H7 (cell line): ENCODE measurements around the gene MEPCE. TPM values are rescaled to one million over a fixed set of nuclear protein-coding genes. Genes with fewer than 3 reads are reported as not detected.

ENCODE experiments used
- DNase-seq: peaks from one replicate; pipeline ENCODE4 v3.0.0; 2012
- H3K27me3 ChIP-seq: 2 replicates; pipeline ENCODE4 v1.6.0; 2011; ENCODE audit warnings: mild to moderate bottlenecking, low read length; ENCODE audit not compliant: control insufficient read depth, insufficient read depth
- H3K36me3 ChIP-seq: replicated peaks from 2 replicates; pipeline ENCODE4 v1.5.1; 2011; ENCODE audit warnings: low read length; ENCODE audit not compliant: control insufficient read depth, insufficient read depth
- H3K4me3 ChIP-seq: 2 replicates; pipeline ENCODE4 v1.5.1; 2011; ENCODE audit warnings: low read depth, mild to moderate bottlenecking, control low read depth, low read length, moderate library complexity; ENCODE audit not compliant: insufficient read depth
- total RNA-seq: library from RNA; depleted of rRNA; stranded (reverse); fragments of >200 nt; shearing (Covaris generic); gene quantifications from 2 replicates; pipeline ENCODE4 v1.2.3, GENCODE V29; 2014; rRNA removed

Gene MEPCE
- total RNA-seq, 1 experiment from 2014 or later, result 47.1 TPM

GRCh38 chr7:100472854-100473499 lies 43.3 kb downstream of the MEPCE start:
- DNase-seq, result peak; percentile 56
- Histone ChIP-seq H3K36me3 (no peaks in the 10 kb centered on the region; the same call in none of the 2 replicates), H3K4me3 (no peak overlapping the region), H3K27me3 (no peaks in the 10 kb centered on the region)

- DNase-seq, result peak; percentile 73
- no peaks in the 10 kb centered on the region; the same call in none of the 2 replicates for H3K36me3 ChIP-seq
- H3K4me3 ChIP-seq, result no peak overlapping the region
- H3K27me3 ChIP-seq, result no peaks in the 10 kb centered on the region
Observed at GRCh38 chr7:100475549-100475948, 45.9 kb downstream of the MEPCE start.

GRCh38 chr7:100476101-100476780 lies 46.6 kb downstream of the MEPCE start:
- DNase-seq, result peak; percentile 24
- Histone ChIP-seq H3K27me3 (no peaks in the 10 kb centered on the region), H3K36me3 (no peaks in the 10 kb centered on the region; the same call in none of the 2 replicates), H3K4me3 (no peak overlapping the region)

- Histone ChIP-seq H3K27me3 (no peaks in the 10 kb centered on the region), H3K36me3 (no peaks in the 10 kb centered on the region; the same call in 1 of the 2 replicates), H3K4me3 (peak overlapping the region; percentile 74)
- DNase-seq, result peak; percentile 86
Observed at GRCh38 chr7:100476903-100477870, 47.6 kb downstream of the MEPCE start.

GRCh38 chr7:100477871-100478267 lies 48.2 kb downstream of the MEPCE start:
- Histone ChIP-seq H3K4me3 (peak overlapping the region; percentile 74), H3K27me3 (no peaks in the 10 kb centered on the region), H3K36me3 (no peaks in the 10 kb centered on the region; the same call in 1 of the 2 replicates)
- DNase-seq, result peak; percentile 74

- H3K27me3 ChIP-seq, result no peaks in the 10 kb centered on the region
- H3K36me3 ChIP-seq, result no peaks in the 10 kb centered on the region; the same call in 1 of the 2 replicates
- H3K4me3 ChIP-seq, result peak within 1 kb of the TSS; percentile 74
- peak; percentile 97 for DNase-seq
Observed at GRCh38 chr7:100478958-100479660, 49.5 kb downstream of the MEPCE start, which contains the start of gene TSC22D4. Gene TSC22D4, minus strand, starts transcription at chr7:100479214. Its CDS starts 1,176 bp downstream, at chr7:100478038.

- DNase-seq, result no peak
- Histone ChIP-seq H3K27me3 (no peaks in the 10 kb centered on the region), H3K36me3 (no peaks in the 10 kb centered on the region), H3K4me3 (no peak overlapping the region)
Observed at GRCh38 chr7:100481466-100481865, 51.8 kb downstream of the MEPCE start.

- H3K4me3 ChIP-seq, result peak overlapping the region; percentile 49
- no peak for DNase-seq
- no peaks in the 10 kb centered on the region for H3K27me3 ChIP-seq
- no peaks in the 10 kb centered on the region for H3K36me3 ChIP-seq
Observed at GRCh38 chr7:100482728-100483089, 53.1 kb downstream of the MEPCE start.

GRCh38 chr7:100483090-100483721 lies 53.6 kb downstream of the MEPCE start:
- peak; percentile 96 for DNase-seq
- Histone ChIP-seq H3K36me3 (no peaks in the 10 kb centered on the region), H3K4me3 (peak overlapping the region; percentile 49), H3K27me3 (no peaks in the 10 kb centered on the region)

Other genes with a start within 250 kb of the MEPCE start
- 0.11 TPM in 1 of 2 replicates, not detected in the other for gene PVRIG, start 209.9 kb upstream of the MEPCE start, total RNA-seq
- not detected in 2 replicates for gene SPDYE3, start 122.1 kb upstream of the MEPCE start, total RNA-seq
- 18.6 and 25.6 TPM in 2 replicates for gene PILRB, start 71.7 kb upstream of the MEPCE start, total RNA-seq
- gene PILRA, start 56.3 kb upstream of the MEPCE start, total RNA-seq, result 0.28 and 1.6 TPM in 2 replicates
- 0.87 and 1.6 TPM in 2 replicates for gene ZCWPW1, start 1.1 kb upstream of the MEPCE start, total RNA-seq
- 96.6 and 97.8 TPM in 2 replicates for gene PPP1R35, start 6.7 kb downstream of the MEPCE start, total RNA-seq
- gene SPACDR, start 34.4 kb downstream of the MEPCE start, total RNA-seq, result 0.11 and 1.1 TPM in 2 replicates
- 31.5 and 35.8 TPM in 2 replicates for gene TSC22D4, start 49.4 kb downstream of the MEPCE start, total RNA-seq
- 4.0 and 5.5 TPM in 2 replicates for gene NYAP1, start 54.1 kb downstream of the MEPCE start, total RNA-seq
- 4.9 and 5.6 TPM in 2 replicates for gene AGFG2, start 109.4 kb downstream of the MEPCE start, total RNA-seq
- gene SAP25, start 144.1 kb downstream of the MEPCE start, total RNA-seq, result 1.3 and 2.4 TPM in 2 replicates
- 24.2 and 25.1 TPM in 2 replicates for gene LRCH4, start 156.3 kb downstream of the MEPCE start, total RNA-seq
- 0.94 and 1.7 TPM in 2 replicates for gene FBXO24, start 156.5 kb downstream of the MEPCE start, total RNA-seq
- gene PCOLCE, start 172.5 kb downstream of the MEPCE start, total RNA-seq, result 22.5 and 24.1 TPM in 2 replicates
- 18.6 and 21.8 TPM in 2 replicates for gene MOSPD3, start 182.7 kb downstream of the MEPCE start, total RNA-seq
- 2.0 and 4.4 TPM in 2 replicates for gene TFR2, start 211.7 kb downstream of the MEPCE start, total RNA-seq
- gene ACTL6B, start 226.6 kb downstream of the MEPCE start, total RNA-seq, result 0.30 and 0.90 TPM in 2 replicates
- 108 and 122 TPM in 2 replicates for gene GNB2, start 243.9 kb downstream of the MEPCE start, total RNA-seq